Hematopoietic multipotent progenitor cell (in vitro differentiated cells): Measurements from ENCODE around the gene VPS35L. TPM values are rescaled to one million over a fixed set of nuclear protein-coding genes. Genes with fewer than 3 reads are reported as not detected.

Experiments
- DNase-seq, 3 donors: peaks; one replicate each; pipeline ENCODE4 v3.0.0-alpha.2; 2011 to 2015; ENCODE audit warnings: low read depth in 2 of 3, low spot score in 2 of 3
- total RNA-seq: library from RNA; depleted of rRNA; stranded (reverse); fragments of >200 nt; gene quantifications from one replicate; pipeline ENCODE4 v1.2.3, GENCODE V29; 2012

The VPS35L gene
- total RNA-seq, 1 donor, result 27.5 TPM

DNA sequence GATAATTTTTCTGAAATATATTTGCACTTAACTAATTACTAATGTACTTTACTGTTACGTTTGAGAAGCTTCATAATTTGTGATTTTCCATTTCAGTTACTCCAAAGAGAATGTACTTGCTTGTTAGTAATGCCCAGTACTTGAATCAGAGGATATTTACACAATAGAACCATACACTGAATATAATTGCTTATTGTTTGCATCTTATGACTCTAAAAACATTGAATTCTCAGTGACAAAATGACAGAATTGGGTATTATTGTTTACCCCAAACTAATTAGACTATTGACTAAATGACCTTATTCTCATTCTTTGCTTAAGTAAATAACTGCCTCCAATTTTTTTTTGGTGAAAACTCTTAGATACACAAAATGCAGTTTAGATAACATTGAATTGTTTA, 22.9 kb upstream of the VPS35L start:
- DNase-seq, result no peak

DNA sequence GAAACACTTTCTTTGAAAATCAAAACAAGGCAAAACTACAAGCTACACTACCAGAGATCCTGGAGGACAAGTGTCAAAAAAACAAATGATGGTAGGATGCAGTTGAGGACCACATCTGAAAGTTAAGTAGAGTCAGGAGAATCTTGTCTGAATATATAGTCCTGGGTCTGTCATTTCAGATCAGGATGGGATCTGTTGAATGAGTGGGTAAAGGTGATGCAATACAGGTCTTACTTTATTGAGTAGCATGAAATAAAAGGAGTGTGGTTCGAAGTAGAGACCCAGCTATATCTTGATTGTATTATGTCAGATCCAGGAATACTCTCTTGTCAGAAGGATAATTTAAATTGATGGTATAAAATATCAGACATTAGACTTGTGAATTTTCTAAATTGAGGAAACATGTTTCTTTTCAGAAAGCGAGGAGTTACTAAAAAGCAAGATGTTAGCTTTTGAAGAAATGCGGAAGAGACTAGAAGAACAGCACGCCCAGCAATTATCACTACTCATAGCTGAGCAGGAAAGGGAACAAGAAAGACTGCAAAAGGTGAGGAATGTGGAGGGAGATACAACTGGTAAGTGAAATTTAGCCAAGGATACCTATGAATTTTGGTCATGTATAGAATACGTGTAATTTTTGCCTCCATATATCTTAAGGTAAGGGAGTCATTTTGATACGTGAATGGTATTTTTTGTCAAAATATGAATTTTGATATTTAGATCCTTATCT, 15.1 kb upstream of the VPS35L start:
- no peak for DNase-seq

DNA sequence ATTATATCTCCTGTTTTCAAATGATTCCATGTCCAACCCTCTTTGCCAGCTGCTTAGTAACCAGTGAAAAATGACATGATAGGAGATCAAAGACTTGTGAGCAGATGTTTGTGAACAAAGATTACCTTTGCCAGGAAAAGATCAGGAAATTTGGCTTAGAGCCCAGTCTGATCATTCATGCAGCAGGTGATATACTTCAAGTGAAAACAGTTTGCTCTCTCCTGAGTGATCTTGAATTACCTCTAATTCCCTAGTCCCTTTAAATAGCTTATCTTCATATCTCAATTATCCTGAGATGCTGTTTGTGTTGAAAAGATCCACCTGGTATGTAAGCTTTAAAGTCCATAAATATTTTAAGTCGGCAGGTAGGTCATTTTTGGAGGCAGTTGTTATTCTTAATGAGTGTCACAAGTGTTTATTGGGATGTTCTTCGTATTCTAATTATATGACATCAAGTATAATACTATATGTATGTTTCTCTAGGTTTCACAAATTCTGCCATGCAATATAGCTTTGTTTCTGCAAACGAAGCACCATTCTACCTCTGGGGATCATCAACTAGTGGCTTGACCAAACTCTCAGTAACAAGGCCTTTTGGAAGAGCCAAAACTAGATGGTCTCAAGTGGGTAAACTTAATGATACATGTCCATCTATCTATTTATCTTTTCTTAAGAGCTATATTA, 13.2 kb upstream of the VPS35L start:
- DNase-seq, result no peak

DNA sequence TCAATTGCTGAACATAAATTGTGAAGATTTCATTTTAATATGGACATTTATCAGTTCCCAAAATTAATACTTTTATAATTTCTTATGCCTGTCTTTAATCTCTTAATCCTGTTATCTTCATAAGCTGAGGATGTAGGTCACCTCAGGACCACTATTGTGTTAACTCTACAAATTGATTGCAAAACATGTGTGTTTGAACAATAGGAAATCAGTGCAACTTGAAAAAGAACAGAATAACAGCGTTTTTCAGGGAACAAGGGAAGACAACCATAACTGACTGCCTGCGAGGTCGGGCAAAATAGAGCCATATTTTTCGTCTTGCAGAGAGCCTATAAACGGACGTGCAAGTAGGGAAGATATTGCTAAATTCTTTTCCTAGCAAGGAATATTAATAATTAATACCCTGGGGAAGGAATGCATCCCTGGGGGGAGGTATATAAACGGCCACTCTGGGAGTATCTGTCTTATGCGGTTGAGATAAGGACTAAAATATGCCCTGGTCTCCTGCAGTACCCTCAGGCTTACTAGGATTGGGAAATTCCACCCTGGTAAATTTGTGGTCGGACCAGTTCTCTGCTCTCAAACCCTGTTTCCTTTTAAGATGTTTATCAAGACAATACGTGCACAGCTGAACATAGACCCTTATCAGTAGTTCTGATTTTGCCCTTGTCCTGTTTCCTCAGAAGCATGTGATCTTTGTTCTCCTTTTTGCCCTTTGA, 12.1 kb upstream of the VPS35L start:
- DNase-seq, result peak in 1 of 3 donors; percentile 34

- no peak for DNase-seq
Observed at GRCh38 chr16:19548144-19548543, 7.4 kb upstream of the VPS35L start.

DNA sequence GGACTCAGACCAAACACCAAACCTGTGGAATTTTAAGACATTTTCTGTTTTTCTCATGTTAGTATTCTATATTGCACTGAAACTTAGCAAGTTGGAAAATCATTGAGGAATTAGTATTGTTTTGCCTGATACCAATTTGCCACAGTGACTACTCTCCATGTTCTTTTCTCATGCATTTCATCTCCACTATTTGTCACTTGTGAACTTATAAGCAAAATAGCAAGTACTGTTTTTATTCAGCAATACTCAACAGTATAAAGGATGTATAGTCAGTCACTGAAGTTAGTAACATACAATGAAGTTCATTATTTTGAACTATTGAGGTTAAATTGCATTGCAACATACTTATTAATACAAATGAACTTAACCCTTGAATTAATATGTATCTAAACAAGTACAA, 5.8 kb upstream of the VPS35L start:
- DNase-seq, result no peak

DNA sequence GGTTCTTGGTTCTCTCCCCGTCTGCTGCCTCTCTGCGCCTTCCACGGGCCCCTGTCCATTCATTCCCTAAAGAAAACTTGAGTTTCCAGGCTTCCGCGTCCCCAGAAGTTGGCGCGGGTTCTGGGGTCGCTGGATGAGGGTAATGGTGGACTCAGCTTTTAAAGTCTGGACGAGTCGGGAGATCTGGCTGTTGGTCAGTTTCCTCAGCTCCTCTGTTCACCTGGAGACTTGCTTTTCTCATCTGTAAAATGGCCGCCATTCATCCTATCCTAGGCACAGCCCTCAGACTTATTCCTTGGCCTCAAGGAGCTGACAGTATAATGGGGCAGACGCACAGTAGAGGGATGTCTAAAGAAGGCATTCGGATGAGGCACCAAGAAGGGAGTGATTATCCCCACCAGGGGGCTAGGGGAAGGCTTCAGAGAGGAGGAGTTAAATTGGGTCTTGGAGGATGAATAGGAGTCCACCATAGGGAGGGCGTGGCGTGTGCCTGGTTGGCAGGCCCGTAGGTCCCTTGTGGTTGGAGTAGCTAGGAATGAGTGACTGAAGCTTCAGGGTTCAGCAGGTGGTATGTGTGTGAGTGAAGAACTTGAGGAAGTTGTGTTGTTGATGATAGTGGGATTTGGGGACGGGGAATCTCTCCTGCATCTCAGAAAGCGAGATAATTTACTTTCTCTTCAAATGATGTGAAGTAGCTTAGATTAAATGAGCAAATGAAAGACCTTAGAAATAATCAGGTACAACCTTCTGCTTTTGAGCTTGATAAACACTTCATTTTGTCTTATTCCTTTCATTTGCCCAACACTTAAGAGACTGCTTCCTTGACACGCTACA, 652 bp downstream of the VPS35L start:
- peak; percentile 14 to 52 (median 51) for DNase-seq

DNA sequence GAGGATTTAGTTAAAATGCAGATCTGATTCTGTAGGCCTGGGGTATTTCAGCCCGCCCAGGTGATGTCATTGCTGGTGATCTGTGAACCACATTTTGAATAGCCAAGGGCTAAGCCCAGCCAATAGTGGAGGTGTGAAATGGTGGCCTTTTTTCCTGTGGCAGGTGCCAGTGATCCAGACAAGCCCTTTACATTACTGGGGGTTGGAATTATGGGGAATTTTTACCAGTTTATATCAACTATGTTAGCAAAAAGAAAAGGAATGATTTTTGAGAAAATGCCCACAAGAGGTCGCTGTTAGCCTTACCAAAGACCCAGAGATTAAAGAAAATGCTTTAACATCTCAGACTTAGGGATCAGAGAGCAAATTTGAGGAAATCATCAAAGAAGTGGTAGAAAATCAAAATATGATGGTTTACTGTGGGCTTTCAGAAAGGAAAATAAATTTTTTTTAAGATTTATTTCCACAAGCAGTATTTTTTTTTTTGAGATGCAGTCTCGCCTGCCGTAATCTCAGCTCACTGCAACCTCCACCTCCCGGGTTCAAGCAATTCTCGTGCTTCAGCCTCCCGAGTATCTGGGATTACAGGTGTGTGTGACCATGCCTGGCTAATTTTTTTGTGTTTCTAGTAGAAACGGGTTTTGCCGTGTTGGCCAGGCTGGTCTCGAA, 3.9 kb downstream of the VPS35L start:
- DNase-seq, result peak; percentile 37 to 73 (median 51)

GRCh38 chr16:19560078-19560477, 4.6 kb downstream of the VPS35L start:
- DNase-seq, result no peak

DNA sequence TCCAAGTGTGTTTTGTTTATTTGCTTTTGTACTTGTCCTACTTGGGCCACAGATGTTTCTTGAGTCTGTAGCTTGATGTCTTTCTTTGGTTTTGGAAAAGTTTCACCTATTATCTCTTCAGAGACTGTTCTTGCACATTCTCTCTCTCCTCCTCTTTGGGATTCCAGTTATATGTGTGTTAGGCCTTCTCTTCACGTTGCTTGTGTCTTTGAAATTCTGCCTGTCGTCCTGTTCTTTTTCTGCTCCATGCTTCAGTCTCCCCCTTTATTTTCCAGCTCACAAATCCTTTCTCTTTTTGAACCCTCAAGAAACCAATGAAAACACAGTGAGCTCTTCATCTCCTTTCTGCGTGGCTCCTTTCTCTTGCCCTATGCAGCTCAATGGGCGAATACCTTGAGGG, 7.9 kb downstream of the VPS35L start:
- no peak for DNase-seq

- no peak for DNase-seq
Observed at GRCh38 chr16:19566362-19566761, 10.9 kb downstream of the VPS35L start.

GRCh38 chr16:19567560-19567959, 12.1 kb downstream of the VPS35L start:
- DNase-seq, result no peak

- DNase-seq, result no peak
Observed at GRCh38 chr16:19573997-19574396, 18.5 kb downstream of the VPS35L start.

- DNase-seq, result no peak
Observed at GRCh38 chr16:19574615-19575014, 19.1 kb downstream of the VPS35L start.

- no peak for DNase-seq
Observed at GRCh38 chr16:19578378-19578971, 23.0 kb downstream of the VPS35L start.

GRCh38 chr16:19582050-19582831, 26.7 kb downstream of the VPS35L start:
- DNase-seq, result no peak

DNA sequence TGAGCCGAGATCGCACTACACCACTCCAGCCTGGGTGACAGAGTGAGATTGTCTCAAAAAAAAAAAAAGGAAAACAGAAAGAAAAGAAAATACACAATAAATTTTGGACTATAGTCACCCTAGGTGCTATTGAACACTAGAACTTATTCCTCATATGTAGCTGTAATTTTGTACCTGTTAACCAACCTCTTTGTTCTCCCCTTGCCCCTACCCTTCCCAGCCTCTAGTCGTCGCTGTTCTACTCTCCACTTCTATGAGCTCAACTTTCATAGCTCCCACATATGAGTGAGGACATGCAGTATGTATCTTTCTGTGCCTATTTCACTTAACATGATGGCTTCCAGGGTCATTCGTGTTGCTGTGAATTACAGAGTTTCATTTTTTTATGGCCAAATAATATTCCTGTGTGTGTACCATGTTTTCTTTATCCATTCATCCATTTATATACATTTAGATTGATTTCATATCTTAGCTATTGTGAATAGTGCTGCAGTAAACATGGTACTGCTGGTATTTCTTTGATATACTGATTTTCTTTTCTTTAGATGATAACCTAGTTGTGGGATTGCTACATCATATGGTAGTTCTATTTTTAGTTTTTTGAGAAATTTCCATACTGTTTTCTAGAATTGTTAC, 28.3 kb downstream of the VPS35L start:
- peak in 2 of 3 donors; percentile 31 to 52 for DNase-seq

DNA sequence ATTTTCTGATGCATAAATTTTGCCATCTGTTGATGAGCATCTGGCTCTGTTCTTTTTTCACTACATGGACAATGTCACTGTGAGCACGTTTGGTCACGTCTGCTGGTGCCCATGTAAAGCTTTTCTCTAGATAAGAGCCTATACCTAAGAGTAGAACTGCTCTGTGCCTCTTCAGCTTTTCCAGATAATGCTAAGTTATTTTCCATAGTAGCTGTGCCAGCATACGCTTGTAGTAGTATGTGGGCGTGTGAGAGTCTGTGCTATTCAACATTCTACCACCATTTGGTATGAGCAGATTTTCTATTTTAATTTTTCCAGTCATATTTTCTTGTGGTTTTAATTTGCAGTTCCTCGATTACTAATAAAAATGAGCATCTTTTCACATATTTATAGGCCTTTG, 33.2 kb downstream of the VPS35L start:
- DNase-seq, result no peak

DNA sequence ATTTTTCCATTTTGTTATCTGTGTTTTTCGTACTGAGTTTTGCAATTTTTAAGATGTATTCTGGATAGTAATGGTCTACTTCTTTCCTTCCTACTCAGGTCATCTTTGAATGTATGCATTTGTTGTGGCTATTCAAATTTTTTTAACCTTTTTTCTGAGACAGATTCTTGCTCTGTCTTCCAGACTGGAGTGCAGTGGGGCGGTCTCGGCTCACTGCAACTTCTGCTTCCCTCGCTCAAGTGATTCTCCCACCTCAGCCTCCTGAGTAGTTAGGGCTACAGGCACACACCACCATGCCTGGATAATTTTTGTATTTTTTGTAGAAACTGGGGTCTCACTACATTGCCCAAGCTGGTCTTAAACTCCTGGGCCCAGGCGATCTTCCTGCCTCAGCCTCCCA, 33.6 kb downstream of the VPS35L start:
- DNase-seq, result no peak
